ENCODE data around the gene MAP3K12.
"Not testable (repeated sequence)": the region's sequence is repeated elsewhere in the genome, so short reads cannot be mapped to it uniquely, and the experiment has no call there.

The MAP3K12 gene

GRCh38 chr12:53466640-53467039, 32.6 kb downstream of the MAP3K12 start:
- no peak for DNase-seq

GRCh38 chr12:53465679-53466078, 33.6 kb downstream of the MAP3K12 start:
- no peak for DNase-seq

- DNase-seq, result no peak
Observed at GRCh38 chr12:53464685-53465418, 34.4 kb downstream of the MAP3K12 start.

- no peak for DNase-seq
Observed at GRCh38 chr12:53463802-53464560, 35.3 kb downstream of the MAP3K12 start.

GRCh38 chr12:53462935-53463334, 36.3 kb downstream of the MAP3K12 start:
- no peak for DNase-seq

GRCh38 chr12:53461591-53461990, 37.7 kb downstream of the MAP3K12 start:
- no peak for DNase-seq

- no peak for DNase-seq
Observed at GRCh38 chr12:53461059-53461458, 38.2 kb downstream of the MAP3K12 start.

- no peak for DNase-seq
Observed at GRCh38 chr12:53459097-53459496, 40.2 kb downstream of the MAP3K12 start.

- DNase-seq, result no peak
Observed at GRCh38 chr12:53456654-53457366, 42.4 kb downstream of the MAP3K12 start.

GRCh38 chr12:53454707-53455106, 44.6 kb downstream of the MAP3K12 start:
- DNase-seq, result no peak

GRCh38 chr12:53453953-53454640, 45.2 kb downstream of the MAP3K12 start:
- no peak for DNase-seq

GRCh38 chr12:53452159-53453077, 46.8 kb downstream of the MAP3K12 start:
- DNase-seq, result peak; percentile 73 to 80

GRCh38 chr12:53451661-53452158, 47.5 kb downstream of the MAP3K12 start, which contains the start of gene PCBP2:
TSS of gene PCBP2 (plus strand) at chr12:53452102. CDS start at chr12:53454801, 2,699 bp downstream.
- DNase-seq, result peak; percentile 96 to 98

GRCh38 chr12:53450936-53451335, 48.3 kb downstream of the MAP3K12 start:
- no peak for DNase-seq

GRCh38 chr12:53444593-53445325, 54.5 kb downstream of the MAP3K12 start:
- DNase-seq, result not testable (repeated sequence)

- no peak for DNase-seq
Observed at GRCh38 chr12:53443955-53444354, 55.3 kb downstream of the MAP3K12 start.

GRCh38 chr12:53441040-53441833, 58.0 kb downstream of the MAP3K12 start, which contains the start of gene PRR13:
TSS of gene PRR13 (plus strand) at chr12:53441734. CDS start at chr12:53442715, 981 bp downstream.
- peak; percentile 99 for DNase-seq

- DNase-seq, result not testable (repeated sequence)
Observed at GRCh38 chr12:53439582-53439981, 59.7 kb downstream of the MAP3K12 start.

- DNase-seq, result not testable (repeated sequence)
Observed at GRCh38 chr12:53435326-53435725, 63.9 kb downstream of the MAP3K12 start.

GRCh38 chr12:53431187-53431586, 68.1 kb downstream of the MAP3K12 start:
- DNase-seq, result no peak

Measured in stimulated activated CD4-positive, alpha-beta T cell treated with anti-CD3 and anti-CD28 coated beads, Interleukin-2, amount 100 ng/mL, for 24 hours (primary cell).